Renal cortical epithelial cell (primary cell): Measurements from ENCODE around the gene LCN10. TPM values are rescaled to one million over a fixed set of nuclear protein-coding genes. Genes with fewer than 3 reads are reported as not detected.

Experiments used
- DNase-seq: peaks from one replicate; pipeline ENCODE4 v3.0.0-alpha.2; 2011; ENCODE audit warnings: low read depth
- total RNA-seq: library from RNA; depleted of rRNA; stranded (reverse); fragments of >200 nt; gene quantifications from 2 replicates; pipeline ENCODE4 v1.2.3, GENCODE V29; 2014

The LCN10 gene
- total RNA-seq, 1 donor from 2014 or later, result not detected

DNA sequence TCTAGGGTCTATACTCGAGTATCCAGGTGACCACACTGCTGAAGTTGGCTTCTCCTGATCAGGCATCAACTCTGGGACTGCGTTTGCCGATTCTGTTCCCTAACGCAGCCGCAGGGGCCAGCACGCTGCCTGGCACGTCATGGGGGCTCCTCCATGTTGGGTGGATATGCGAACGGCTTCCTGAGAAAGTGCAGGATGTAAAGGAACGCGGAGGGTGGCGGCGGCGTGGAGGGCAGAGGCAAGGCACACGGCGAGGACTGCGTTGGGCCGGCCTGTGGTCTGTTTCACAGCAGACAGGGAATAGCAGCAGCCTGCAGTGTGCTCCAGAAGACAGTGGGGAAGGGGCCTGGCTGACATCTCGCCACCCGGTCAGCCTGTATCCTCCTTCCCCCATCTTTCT is 3.8 kb downstream of the LCN10 start:
- DNase-seq, result no peak

DNA sequence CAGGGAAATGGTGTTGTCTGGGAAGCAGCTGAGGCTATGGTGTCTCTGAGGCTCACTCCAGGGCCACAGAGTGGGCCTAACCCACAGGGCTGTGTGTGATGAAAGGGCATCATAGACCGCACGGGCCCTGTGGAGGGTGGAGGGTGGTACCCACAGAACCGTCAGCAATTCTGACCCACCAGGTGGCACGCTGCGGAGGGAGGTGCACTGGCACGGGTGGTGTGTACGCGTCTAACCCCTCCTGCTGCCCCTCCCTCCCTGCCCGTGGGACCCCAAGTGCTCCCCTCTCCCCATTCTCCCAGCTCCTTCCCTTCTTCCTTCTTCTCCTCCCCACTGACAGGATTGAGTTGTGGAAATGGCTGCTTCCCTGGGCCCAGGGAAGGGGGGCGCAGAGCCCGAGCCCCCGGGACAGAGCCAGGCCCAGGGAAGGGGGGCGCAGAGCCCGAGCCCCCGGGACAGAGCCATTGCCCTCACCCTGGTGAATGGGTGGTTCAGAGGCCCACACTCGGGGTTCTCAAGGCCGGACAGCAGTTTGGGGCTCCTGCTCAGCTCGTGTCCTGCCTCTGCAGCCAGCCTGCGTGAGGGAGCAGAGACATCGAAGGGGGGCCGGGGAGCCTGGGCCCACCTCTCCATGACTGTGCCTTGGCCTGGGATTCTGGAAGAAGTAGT is 6.8 kb downstream of the LCN10 start:
- no peak for DNase-seq

DNA sequence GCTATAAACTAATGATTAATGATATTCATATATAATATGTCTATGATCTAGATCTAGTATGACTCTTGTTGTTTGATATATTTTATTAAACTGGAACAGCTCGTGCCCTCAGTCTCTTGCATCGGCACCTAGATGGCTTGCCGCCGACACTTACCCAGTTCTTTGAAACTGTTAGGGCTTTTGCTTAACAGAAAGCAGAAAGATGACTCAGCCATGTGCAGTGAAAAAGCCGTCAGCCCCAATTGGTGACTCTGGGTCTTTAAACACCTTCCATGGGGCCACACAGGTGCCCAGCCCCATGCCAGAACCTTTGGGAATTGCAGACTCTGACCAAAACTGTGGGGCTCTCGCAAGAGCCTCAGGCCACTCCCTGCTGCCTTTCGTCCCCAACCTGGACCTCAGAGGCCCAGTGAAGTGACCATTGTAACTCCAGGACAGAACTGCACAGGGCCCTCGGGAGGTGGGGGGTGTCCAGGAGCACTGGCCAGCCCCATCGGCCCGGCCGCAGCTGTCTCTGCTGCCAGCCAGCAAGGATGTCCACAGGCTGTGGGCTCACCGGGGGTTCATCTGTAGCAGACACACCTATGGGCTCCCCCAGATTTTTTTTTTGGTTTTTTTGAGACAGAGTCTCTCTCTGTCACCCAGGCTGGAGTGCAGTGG is 7.8 kb downstream of the LCN10 start:
- no peak for DNase-seq

DNA sequence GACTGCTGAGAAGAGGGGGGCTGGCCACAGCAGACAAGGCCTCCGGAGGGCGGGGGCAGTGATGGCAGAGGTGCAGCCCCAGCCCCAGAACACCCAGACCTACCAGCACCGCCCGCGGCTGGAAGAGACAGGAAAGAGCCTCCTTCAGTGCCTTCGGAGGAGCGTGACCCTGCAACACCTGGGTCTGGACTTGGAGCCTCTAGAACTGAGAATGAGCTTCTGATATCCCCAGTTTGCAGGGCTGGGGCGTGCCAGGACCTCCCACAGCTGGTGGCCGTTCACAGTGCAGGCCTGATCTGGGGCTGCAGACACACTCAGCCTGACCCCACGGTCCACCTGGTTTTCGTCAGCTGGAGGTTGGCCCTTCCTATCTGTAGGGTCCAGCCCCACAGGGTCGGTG is 9.1 kb downstream of the LCN10 start:
- DNase-seq, result no peak

DNA sequence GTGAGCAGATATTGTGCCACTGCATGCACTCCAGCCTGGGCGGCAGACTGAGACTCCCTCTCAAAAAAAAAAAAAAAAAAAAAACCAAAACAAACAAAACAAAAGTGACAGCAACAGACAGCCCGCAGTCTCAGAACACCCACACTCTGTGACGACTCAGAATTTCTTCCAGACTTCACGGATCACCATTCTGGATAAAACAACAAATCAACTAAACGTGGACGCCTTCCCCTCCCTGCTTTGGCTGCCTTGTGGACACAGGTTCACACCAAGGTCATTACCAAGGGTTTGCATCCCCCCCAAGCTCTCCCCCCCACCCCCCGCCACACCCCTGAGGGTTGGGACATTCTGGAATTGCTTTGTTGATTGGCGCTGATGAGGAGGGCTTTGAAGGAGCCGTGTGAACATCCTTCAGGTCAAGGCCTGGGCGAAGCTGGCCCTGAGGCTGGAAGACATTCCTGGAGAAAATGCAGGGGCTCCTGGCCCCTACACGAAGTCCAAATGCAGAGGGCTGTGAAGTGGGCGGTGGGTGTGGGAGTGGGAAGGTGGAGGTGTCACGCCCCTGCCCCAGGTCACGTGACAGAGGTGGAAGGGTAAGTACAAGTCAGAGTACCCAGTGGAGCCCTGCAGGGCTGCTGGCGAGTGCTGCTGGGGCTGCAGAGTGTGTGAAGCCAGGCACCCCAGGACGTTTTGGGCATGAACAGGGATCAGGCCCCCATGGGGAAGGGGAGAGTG is 10.1 kb downstream of the LCN10 start:
- DNase-seq, result no peak

DNA sequence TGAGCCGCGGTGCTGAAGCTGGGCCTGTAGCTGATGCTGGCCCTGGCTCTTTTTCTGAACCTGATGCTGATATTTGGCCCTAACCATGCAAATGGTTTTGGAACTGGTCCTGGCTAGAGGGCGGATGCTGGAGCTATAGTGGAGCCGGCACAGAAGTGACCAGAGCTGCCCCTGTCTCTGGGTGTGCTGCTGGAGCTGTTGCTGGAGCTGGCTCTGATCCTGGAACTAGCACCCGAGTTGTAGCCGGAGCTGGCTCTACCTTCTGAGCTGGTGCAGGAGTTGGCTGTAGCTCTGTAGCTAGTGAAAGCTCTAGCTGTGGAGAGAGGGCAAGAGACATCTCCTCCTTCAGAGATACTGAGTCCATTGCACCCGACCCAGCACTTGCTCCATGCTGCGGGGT is 12.8 kb downstream of the LCN10 start:
- DNase-seq, result no peak

DNA sequence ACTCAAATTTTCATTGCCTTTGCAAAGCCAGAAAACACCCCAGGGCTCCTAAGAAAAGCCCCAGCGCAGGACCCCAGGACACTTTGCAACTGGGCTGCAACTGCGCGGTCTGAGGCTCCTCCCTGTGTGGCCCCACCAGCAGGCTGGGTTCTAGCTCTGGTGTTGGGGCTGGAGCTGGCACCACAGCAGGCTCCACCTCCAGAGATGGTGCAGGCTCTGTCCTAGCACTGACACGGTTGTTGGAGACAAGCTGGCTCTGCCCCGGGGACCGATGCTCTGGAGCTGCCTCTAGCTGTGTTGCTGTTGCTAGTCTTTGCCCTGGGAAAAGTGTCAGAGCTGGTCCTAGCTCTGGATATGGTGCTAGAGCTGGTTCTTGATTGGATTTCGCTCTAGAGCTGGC is 13.6 kb downstream of the LCN10 start:
- no peak for DNase-seq

DNA sequence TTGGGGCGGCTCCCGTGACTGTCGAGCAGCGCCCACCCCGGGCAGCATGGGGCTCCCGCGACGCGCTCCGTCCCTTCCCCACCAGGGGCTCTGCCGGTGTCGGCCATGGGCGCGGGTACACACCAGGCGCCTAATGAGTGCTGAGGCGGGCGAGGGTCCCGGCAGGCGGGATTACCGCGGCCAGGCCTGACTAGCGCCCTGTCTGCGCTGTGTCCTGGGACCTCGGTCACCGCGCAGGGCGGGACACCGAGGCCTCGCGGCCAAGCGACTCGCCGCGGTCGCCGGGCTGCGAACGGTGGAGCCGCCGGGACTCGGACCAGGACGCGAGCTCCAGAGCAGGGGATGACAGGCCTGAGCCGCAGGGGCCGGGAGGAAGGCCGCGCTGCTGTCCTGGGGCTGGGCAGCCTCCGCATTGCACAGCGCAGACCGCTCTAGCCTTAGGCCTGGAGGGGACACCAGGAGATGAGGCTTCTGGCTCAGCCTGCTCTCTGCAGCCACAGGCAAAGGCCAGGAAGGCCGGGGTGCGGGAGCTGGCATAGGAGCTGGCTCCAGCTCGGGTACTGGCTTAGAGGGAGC is 14.1 kb downstream of the LCN10 start:
- no peak for DNase-seq

DNA sequence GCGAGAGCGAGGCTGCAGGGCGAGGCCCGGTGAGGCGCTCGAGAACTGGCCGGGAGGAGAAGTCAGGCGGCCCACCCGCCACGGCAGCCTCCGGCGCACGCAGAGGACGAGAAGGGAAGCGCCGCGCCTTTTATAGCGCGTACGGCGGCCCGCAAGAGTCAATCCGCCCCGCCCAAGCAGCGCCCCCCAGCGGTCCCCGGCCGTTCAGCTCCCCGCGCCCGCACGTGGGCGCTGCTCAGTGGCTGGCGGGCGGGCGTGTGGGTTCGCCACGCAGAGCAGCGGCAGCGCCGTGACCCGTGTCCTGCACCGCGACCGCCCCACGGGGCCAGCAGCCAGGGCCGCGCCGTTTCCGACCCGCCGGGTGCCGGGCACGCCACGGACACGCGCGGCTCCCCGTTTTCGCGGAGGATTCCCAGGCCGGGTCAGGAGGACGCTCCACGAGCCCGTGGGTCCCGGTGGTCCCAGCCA is 14.6 kb downstream of the LCN10 start:
- peak; percentile 35 for DNase-seq

DNA sequence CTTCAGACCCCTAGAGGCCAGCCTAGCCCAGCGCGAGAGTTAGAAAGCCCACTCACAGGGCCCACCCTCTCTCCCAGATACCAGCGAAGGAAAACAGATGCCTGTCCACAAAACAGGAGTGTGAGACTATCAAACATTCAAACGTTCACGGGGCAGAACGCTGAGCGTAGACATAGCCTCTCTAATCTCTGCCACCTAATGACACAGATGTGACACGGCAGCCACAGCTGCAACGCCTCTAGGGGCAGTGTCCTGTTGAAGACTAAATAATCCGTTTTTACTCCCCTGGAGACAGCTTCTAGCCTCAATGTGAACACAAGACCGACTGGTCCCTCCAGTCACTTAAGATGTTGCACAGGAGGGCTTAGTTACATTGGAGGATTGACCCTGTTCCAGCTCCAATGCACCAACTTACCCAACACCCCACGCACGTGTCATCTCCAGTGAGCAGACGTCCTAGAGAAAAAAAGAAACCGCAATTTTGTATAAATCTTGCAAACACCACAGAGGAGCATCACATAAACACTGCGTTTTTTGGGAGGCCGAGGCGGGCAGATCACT is 16.0 kb downstream of the LCN10 start:
- DNase-seq, result peak; percentile 22

DNA sequence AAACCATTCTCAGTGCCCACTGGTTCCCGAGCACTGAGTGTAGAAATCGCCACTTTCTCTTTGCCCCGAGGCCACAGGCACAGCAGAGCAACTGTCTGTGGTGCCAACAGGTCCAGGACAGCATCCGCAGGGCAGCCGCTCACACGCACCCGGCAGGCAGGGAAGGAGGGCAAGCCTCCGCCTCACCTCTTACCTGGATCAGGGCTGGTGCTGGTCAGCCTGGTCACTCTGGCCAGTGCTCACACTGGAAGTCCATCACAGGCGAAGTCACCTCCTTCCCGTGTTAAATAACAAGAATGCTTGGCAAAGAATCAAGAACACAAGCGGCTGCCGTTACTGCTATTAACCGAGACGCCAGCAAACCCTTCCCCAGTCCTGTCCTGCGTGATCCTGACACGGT is 16.6 kb downstream of the LCN10 start:
- DNase-seq, result peak; percentile 24

DNA sequence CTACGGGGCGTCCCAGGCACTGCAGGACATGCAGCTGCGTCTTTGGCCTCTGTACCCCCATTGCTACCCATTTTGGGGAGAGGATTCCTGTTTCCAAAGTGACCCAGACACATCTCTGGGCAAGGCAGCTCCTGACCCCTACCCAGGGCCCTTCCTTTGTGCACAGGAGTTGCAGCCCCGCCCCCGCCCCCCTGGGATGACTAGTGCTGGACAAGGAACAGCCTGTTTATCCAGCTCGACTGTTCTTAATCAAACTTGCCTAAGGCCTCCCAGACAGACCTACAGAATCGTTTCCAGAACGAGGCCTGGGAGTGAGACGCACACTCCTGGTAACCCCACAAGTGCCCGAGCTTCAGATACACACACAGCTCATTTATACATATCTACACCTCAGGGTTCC is 17.1 kb downstream of the LCN10 start:
- peak; percentile 62 for DNase-seq

DNA sequence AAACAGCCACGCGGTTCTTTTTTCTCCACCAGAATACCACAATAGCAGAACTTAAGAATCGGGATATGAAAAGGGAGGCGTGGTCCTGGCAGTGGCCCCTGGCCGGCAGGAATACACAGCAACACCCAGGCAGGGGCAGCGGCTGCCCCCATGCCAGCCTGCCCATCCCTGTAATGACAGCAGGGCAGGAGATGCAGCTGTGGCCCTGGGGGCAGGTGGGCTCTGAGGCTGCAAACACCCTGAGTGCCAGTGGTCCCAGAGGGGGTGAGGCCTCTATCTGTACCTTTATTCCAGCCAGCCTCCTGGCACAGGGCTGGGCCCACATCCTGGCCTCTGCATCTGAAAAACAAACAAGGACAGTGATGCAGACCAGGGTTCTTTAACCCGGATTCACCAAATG is 18.0 kb downstream of the LCN10 start:
- no peak for DNase-seq

DNA sequence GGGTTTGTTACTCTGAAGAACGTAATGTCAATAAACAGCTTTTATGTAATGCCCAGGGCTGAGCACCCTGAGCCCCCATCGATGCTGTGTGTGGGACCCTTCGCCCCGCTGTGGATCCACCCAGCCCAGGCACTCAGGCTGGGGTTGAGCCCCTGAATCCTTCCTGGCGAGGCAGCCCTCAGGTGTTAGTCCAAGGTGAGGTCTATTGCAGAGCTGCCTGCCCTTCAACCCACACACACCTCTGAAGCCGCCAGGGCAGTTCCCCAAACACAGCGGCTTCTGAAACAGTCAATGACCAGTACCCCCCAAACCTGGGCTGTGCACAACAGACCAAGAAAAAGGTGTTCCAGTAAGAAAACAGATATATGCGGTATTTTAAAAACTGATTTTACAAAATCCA is 18.8 kb downstream of the LCN10 start:
- DNase-seq, result no peak

DNA sequence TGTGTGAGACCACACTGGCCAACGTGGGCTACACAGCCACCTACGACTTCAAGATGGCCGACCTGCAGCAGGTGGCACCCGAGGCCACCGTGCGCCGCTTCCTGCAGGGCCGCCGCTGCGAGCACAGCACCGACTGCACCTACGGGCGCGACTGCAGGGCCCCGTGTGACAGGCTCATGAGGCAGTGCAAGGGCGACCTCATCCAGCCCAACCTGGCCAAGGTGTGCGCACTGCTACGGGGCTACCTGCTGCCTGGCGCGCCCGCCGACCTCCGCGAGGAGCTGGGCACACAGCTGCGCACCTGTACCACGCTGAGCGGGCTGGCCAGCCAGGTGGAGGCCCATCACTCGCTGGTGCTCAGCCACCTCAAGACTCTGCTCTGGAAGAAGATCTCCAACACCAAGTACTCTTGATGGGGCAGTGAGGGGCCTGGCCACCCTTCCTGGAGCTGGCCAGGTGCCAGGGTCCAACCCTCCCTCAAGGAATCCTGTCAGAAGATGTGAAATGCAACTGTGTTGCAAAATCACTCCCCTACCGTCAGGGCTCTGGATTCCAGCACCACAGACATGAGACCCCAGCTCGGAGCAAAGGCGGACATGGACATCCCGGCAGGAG is 19.3 kb downstream of the LCN10 start:
- no peak for DNase-seq

DNA sequence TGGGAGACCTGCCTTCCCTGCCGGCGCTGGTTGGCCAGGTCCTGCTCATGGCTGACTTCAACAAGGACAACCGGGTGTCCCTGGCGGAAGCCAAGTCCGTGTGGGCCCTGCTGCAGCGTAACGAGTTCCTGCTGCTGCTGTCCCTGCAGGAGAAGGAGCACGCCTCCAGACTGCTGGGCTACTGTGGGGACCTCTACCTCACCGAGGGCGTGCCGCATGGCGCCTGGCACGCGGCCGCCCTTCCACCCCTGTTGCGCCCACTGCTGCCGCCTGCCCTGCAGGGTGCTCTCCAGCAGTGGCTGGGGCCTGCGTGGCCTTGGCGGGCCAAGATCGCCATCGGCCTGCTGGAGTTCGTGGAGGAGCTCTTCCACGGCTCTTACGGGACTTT is 19.8 kb downstream of the LCN10 start:
- DNase-seq, result no peak

DNA sequence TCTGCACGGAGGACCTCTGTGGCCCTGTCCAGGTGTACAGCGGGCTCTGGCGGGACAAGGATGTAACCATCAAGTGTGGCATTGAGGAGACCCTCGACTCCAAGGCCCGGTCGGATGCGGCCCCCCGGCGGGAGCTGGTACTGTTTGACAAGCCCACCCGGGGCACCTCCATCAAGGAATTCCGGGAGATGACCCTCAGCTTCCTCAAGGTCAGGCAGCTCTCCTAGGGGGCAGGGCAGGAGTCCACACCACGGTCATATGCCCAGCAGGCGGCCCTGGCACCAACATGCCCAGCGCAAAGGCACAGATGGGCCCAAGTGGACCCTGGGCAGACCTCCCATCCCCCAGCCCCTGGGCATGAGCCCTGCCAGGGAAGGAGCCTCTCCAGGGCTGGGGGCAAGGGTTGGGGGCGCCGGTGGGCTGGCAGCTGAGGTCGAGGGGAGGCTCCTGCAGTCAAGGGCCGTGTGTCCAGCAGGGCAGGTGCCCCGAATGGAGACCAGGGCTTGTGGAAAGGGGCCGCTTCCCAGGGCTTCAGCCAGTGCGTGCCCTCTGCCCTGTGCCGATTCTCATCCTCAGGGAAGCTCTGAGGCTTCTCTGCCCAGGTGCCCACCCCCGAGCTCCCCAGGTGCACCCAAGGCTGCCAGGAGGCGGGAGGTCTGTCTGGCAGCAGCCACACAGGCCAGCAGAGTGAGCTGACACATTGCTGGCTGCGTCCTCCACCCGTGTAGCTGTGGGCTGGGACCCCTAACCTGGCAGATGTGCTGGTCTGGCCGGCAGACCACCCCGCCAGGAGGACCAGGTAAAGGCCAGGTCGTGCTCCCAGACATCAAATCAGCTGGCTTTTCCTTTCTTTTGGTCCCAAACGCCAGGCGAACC is 20.4 kb downstream of the LCN10 start:
- no peak for DNase-seq

DNA sequence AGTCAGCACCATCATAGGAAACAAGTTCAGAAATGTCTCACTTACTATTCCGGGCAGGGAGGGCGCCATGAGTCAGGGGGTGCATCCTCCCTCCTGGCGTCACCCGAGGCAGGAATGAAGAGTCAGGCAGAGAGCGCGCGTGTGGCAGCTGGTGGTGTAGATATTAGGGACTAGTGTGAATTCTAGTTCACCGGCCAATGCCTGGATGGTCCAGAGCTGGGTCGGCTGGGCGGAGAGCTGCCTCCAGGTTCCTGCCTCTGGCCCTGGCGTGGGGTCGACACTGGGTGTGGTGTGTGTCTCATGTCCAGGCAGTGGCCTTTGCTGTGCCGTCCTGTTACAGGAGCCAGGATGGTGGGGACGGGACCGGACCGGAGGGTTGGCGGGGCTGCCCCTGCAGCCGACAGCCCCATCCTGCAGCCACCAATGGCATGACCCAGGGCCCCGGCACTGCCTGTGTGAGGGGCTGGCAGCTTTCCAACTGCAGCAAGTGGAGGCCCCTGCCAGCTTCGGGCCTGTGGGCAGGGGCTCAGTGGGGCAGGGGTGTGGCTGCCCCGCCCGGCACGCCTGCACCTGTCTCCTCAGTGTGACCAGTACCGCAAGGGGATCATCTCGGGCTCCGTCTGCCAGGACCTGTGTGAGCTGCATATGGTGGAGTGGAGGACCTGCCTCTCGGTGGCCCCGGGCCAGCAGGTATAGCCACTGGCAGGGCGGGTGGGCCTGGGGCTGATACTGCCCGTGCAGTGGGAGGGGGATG is 21.2 kb downstream of the LCN10 start:
- no peak for DNase-seq

DNA sequence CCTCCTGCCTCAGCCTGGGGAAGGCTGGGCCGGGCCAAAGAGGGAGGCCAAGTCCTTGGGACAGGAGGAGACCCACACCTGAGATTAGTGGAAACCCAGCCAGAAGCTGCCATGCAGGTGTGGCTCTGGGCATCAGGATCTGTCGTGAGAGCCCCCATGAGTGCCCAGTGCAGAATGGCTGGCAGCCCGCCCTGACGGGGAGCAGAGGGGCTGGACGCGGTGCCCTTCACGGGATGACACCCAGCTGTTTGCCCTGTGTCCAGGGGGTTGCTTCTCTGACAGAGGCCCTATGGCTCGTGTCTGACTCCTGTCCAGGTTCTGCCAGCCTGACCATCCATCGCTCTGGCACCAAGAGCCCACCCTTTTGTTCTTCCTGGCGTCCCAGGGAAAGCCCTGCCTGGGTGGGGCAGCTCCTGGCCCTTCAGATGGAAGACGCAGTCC is 21.8 kb downstream of the LCN10 start:
- no peak for DNase-seq

DNA sequence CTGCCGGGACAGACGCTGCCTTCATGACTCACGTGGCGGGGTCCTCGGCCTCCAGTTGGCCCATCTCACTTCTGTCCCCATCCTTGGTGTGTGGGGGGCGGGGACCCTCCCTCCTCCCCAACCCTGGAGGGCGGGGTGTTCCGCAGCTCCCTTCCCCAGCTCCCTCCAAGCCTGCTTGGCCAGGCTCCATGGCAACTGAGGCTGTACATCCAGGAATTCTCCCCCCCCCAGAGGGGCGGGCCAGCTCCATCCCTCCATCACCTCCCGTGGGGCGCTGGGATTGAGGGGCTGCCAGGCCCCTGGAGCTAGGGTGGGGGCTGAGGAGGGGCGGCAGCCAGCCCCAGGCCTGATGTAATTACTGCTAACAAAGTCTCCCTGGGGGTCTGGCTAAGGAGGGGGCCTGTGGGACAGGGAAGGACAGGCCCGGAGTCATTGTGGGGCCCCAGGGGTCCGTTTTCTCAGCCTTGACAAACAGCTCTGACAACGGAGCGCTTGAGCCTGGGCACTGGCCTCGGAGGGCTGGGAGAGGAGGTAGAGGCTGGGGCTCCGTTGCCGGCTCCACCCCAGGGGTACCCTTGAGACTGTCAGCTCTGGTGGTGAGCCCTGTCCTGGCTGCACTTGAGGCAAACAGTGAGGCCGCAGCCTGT is 22.4 kb downstream of the LCN10 start:
- no peak for DNase-seq
